Brain microvascular endothelial cell (primary cell): ENCODE measurements around the gene TUT1.
"Not testable (repeated sequence)": the region's sequence is repeated elsewhere in the genome, so short reads cannot be mapped to it uniquely, and the experiment has no call there.

ENCODE experiments used
- DNase-seq: peaks from one replicate; pipeline ENCODE4 v3.0.0-alpha.2; 2020
- H3K27ac ChIP-seq: fragments of 250-450 bp; sonication (Bioruptor Pico); 2 replicates; pipeline ENCODE4 v1.5.1; 2020; ENCODE audit warnings: mild to moderate bottlenecking, moderate library complexity
- H3K27me3 ChIP-seq: fragments of 250-450 bp; sonication (Bioruptor Pico); replicated peaks from 2 replicates; pipeline ENCODE4 v1.5.1; 2020; ENCODE audit warnings: mild to moderate bottlenecking
- H3K36me3 ChIP-seq: fragments of 250-450 bp; sonication (Bioruptor Pico); replicated peaks from 2 replicates; pipeline ENCODE4 v1.5.1; 2020; ENCODE audit warnings: mild to moderate bottlenecking
- H3K4me3 ChIP-seq: 2 replicates; pipeline ENCODE4 v1.5.1; 2011; ENCODE audit warnings: low read depth, mild to moderate bottlenecking, control low read depth, low read length, moderate library complexity
- CTCF ChIP-seq: IDR thresholded peaks from 2 replicates; pipeline ENCODE4 v1.5.1; 2011; ENCODE audit warnings: low read depth, mild to moderate bottlenecking, moderate library complexity, low read length, control low read depth, inconsistent platforms; ENCODE audit errors: missing control alignments
- in situ Hi-C: cut with HindIII; loops from 2 replicates; pipeline ENCODE4 v1.10.0; 2017; ENCODE audit warnings: low sequenced_read_pairs, low pct_ligation_motif_present

TUT1 gene

GRCh38 chr11:62573006-62573591 lies 18.2 kb downstream of the TUT1 start:
- DNase-seq = no peak
- H3K36me3 ChIP-seq = peaks cover 45% of the 10 kb centered on the region
- H3K27me3 ChIP-seq = no peaks in the 10 kb centered on the region
- TF ChIP-seq CTCF = no peak
- in situ Hi-C loops = loop anchor here (25.0 kb wide), 1 partner anchor 186 kb away; no protein-coding TSS in a partner anchor
- H3K27ac ChIP-seq = peak overlapping the region; percentile 56
- peak overlapping the region; percentile 98 for H3K4me3 ChIP-seq

- Histone ChIP-seq H3K36me3 (peaks cover 51% of the 10 kb centered on the region), H3K4me3 (peak overlapping the region; percentile 98), H3K27me3 (no peaks in the 10 kb centered on the region), H3K27ac (no peak overlapping the region)
- in situ Hi-C loops = loop anchor here (25.0 kb wide), 1 partner anchor 185 kb away; no protein-coding TSS in a partner anchor
- no peak for DNase-seq
- no peak for TF ChIP-seq CTCF
Observed at GRCh38 chr11:62572431-62572830, 18.9 kb downstream of the TUT1 start.

GRCh38 chr11:62571493-62571892 lies 19.8 kb downstream of the TUT1 start:
- H3K36me3 ChIP-seq = peaks cover 60% of the 10 kb centered on the region
- not testable (repeated sequence) for DNase-seq, H3K27ac ChIP-seq, H3K27me3 ChIP-seq
- in situ Hi-C loops = loop anchor here (25.0 kb wide), 1 partner anchor 184 kb away; no protein-coding TSS in a partner anchor
- H3K4me3 ChIP-seq = peak overlapping the region; percentile 9

- peaks cover 66% of the 10 kb centered on the region for H3K36me3 ChIP-seq
- not testable (repeated sequence) for H3K27me3 ChIP-seq, H3K27ac ChIP-seq, H3K4me3 ChIP-seq, DNase-seq
- in situ Hi-C loops = loop anchor here (25.0 kb wide), 1 partner anchor 184 kb away; no protein-coding TSS in a partner anchor
Observed at GRCh38 chr11:62570903-62571302, 20.4 kb downstream of the TUT1 start.

GRCh38 chr11:62569611-62570010 lies 21.7 kb downstream of the TUT1 start:
- Histone ChIP-seq H3K4me3 (no peak overlapping the region), H3K36me3 (peaks cover 78% of the 10 kb centered on the region), H3K27ac (no peak overlapping the region), H3K27me3 (no peaks in the 10 kb centered on the region)
- TF ChIP-seq CTCF = no peak
- in situ Hi-C loops = loop anchor here (25.0 kb wide), 1 partner anchor 182 kb away; no protein-coding TSS in a partner anchor
- no peak for DNase-seq

GRCh38 chr11:62567018-62567633 lies 24.2 kb downstream of the TUT1 start:
- Histone ChIP-seq H3K36me3 (peaks cover 93% of the 10 kb centered on the region), H3K27me3 (no peaks in the 10 kb centered on the region), H3K4me3 (no peak overlapping the region), H3K27ac (no peak overlapping the region)
- in situ Hi-C loops = loop anchor here (25.0 kb wide), 1 partner anchor 180 kb away; no protein-coding TSS in a partner anchor
- DNase-seq = no peak
- no peak for TF ChIP-seq CTCF

GRCh38 chr11:62566247-62566646 lies 25.1 kb downstream of the TUT1 start:
- H3K27me3 ChIP-seq = no peaks in the 10 kb centered on the region
- H3K36me3 ChIP-seq = peaks cover 90% of the 10 kb centered on the region
- no peak overlapping the region for H3K4me3 ChIP-seq
- TF ChIP-seq CTCF = no peak
- H3K27ac ChIP-seq = no peak overlapping the region
- in situ Hi-C loops = loop anchor here (25.0 kb wide), 1 partner anchor 179 kb away; no protein-coding TSS in a partner anchor
- DNase-seq = no peak
